ENCODE results near the gene NOTCH3. TPM values are rescaled to one million over a fixed set of nuclear protein-coding genes. Genes with fewer than 3 reads are reported as not detected.

Gene NOTCH3
- total RNA-seq, 1 experiment from 2014 or later = 60.6 TPM

DNA sequence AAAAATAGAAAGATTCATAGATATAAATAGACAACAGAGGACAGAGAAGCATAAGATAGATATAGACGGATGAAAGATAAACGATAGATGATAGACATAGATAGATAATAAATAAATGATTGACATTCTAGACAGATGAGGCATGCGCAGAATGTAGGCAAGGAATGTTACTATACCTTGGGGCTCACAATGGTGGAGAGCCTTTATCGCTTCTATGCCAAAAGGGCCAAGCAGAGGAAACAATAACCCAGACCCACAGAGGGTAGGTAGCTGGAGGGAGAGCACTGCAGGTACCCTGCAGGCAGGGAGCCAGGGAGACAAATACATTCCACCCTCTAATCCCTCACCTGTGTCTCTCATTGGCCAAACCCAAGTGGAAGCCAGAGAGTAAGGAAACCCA is 44.4 kb downstream of the NOTCH3 start:
- intact Hi-C loops (cut with micrococcal nuclease; ENCODE audit: unreplicated experiment) = no loop called here
- H3K4me3 ChIP-seq (ENCODE audit: low read depth, low read length) = no peak overlapping the region

DNA sequence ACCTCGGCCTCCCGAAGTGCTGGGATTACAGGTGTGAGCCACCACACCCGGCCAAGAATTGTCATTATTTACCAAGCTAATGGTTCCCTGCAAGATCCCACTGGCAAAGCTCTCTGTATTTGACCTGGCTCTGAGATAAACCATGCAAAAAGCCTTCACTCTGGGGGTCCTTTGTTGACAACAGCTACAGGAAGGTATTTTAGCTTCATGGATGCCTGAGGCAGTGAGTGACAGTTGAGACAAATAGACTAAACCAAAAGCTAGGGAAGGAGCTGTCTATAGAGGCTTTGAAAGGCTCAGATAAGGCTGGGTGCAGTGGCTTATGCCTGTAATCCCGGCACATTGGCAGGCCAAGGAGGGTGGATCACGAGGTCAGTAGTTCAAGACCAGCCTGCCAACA is 45.5 kb downstream of the NOTCH3 start:
- Histone ChIP-seq H3K9me3 (0 out of 2 replicates have a peak, but pooled peaks cover 7% of the 10 kb centered on the region), H3K36me3 (ENCODE audit: control insufficient read depth, insufficient read depth, low read length) (no peaks in the 10 kb centered on the region), H3K4me1 (no peaks in the 10 kb centered on the region), H3K27me3 (replicated peaks; ENCODE audit: control insufficient read depth, insufficient read depth, low read length) (no peaks in the 10 kb centered on the region), H3K4me3 (ENCODE audit: low read depth, low read length) (no peak overlapping the region)
- TF ChIP-seq, protein P1, sequence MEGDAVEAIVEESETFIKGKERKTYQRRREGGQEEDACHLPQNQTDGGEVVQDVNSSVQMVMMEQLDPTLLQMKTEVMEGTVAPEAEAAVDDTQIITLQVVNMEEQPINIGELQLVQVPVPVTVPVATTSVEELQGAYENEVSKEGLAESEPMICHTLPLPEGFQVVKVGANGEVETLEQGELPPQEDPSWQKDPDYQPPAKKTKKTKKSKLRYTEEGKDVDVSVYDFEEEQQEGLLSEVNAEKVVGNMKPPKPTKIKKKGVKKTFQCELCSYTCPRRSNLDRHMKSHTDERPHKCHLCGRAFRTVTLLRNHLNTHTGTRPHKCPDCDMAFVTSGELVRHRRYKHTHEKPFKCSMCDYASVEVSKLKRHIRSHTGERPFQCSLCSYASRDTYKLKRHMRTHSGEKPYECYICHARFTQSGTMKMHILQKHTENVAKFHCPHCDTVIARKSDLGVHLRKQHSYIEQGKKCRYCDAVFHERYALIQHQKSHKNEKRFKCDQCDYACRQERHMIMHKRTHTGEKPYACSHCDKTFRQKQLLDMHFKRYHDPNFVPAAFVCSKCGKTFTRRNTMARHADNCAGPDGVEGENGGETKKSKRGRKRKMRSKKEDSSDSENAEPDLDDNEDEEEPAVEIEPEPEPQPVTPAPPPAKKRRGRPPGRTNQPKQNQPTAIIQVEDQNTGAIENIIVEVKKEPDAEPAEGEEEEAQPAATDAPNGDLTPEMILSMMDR (IDR thresholded peaks at IDR 0.05; ENCODE audit: insufficient read depth in 1 of 2, low read depth in 1 of 2, low read length in 1 of 2, severe bottlenecking in 1 of 2, unreplicated experiment in 1 of 2) = no peak
- intact Hi-C loops (cut with micrococcal nuclease; ENCODE audit: unreplicated experiment) = no loop called here
- Mint-ChIP-seq H3K4me3 (ENCODE audit: unreplicated experiment) (no peak overlapping the region), H3K4me1 (ENCODE audit: low read depth, unreplicated experiment) (no peaks in the 10 kb centered on the region), H3K27ac (ENCODE audit: unreplicated experiment) (no peak overlapping the region), H3K27me3 (ENCODE audit: insufficient read depth, unreplicated experiment) (no peaks in the 10 kb centered on the region), H3K9me3 (ENCODE audit: unreplicated experiment) (peaks cover 9% of the 10 kb centered on the region), H3K36me3 (ENCODE audit: insufficient read depth, unreplicated experiment) (peaks cover 15% of the 10 kb centered on the region)
- ChIA-PET POLR2A (no interaction called here), CTCF (interaction anchor here (0.6 kb wide), 1 partner anchor 63 kb away, joined by 3 read pairs; no protein-coding TSS in a partner anchor)
- DNase-seq = no peak
- BruUV-seq (replicated peaks) = no TSS peak

More for the DNA sequence above, 44.4 kb downstream of the NOTCH3 start:
- no peak overlapping the region for H3K27ac Mint-ChIP-seq (ENCODE audit: unreplicated experiment)
- POLR2A ChIA-PET = no interaction called here
- no peaks in the 10 kb centered on the region for H3K36me3 ChIP-seq (ENCODE audit: control insufficient read depth, insufficient read depth, low read length)
- TF ChIP-seq, protein P1 (IDR thresholded peaks at IDR 0.05; ENCODE audit: insufficient read depth in 1 of 2, low read depth in 1 of 2, low read length in 1 of 2, severe bottlenecking in 1 of 2, unreplicated experiment in 1 of 2) = no peak
- 0 out of 2 replicates have a peak, but pooled peaks cover 7% of the 10 kb centered on the region for H3K9me3 ChIP-seq
- peaks cover 9% of the 10 kb centered on the region for H3K9me3 Mint-ChIP-seq (ENCODE audit: unreplicated experiment)
- DNase-seq = no peak
- H3K4me1 ChIP-seq = no peaks in the 10 kb centered on the region
- BruUV-seq (replicated peaks) = no TSS peak
- H3K27me3 ChIP-seq (replicated peaks; ENCODE audit: control insufficient read depth, insufficient read depth, low read length) = no peaks in the 10 kb centered on the region
- H3K4me1 Mint-ChIP-seq (ENCODE audit: low read depth, unreplicated experiment) = no peaks in the 10 kb centered on the region
- H3K4me3 Mint-ChIP-seq (ENCODE audit: unreplicated experiment) = no peak overlapping the region
- H3K36me3 Mint-ChIP-seq (ENCODE audit: insufficient read depth, unreplicated experiment) = peaks cover 24% of the 10 kb centered on the region
- CTCF ChIA-PET = no interaction called here
- no peaks in the 10 kb centered on the region for H3K27me3 Mint-ChIP-seq (ENCODE audit: insufficient read depth, unreplicated experiment)

DNA sequence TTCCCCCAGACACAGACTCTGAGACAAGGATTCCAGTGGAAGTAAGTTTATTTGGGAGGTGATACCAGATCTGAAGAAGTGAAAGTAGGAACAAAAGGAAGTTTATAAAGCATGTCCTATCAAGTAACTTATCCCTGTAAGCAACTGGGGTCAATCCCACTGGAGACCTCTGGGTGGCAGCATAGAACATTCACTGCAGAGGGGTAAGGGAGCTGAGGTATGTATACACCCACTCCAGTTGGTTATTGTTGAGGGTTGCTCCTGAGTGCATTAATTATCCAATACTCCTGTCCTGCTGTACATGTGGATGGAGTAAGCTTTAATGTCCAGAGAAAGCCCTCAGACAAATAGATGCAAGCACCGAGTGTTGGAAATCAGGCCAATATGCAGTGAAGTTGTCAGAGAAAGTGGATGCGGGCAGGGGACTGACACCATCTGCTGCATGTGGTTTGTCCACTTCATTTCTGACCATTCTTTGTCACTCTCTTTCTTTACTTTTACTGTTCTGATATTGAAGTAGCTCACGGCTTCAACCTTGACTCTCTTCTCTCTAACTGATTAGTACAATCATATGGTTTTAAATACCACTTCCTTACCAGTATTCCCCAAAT is 46.7 kb downstream of the NOTCH3 start:
- CTCF ChIA-PET = interaction anchor here (0.6 to 1.3 kb wide), 5 partner anchors 54 to 287 kb away, joined by 3 to 9 read pairs (median 3); partner anchors contain the start of gene AKAP8L
- no peaks in the 10 kb centered on the region for H3K4me1 ChIP-seq
- Mint-ChIP-seq H3K27me3 (ENCODE audit: insufficient read depth, unreplicated experiment) (peaks cover 3% of the 10 kb centered on the region), H3K9me3 (ENCODE audit: unreplicated experiment) (peaks cover 9% of the 10 kb centered on the region), H3K27ac (ENCODE audit: unreplicated experiment) (no peak overlapping the region), H3K4me1 (ENCODE audit: low read depth, unreplicated experiment) (no peaks in the 10 kb centered on the region), H3K4me3 (ENCODE audit: unreplicated experiment) (no peak overlapping the region), H3K36me3 (ENCODE audit: insufficient read depth, unreplicated experiment) (peaks cover 6% of the 10 kb centered on the region)
- intact Hi-C loops (cut with micrococcal nuclease; ENCODE audit: unreplicated experiment) = no loop called here
- POLR2A ChIA-PET = no interaction called here
- no peak overlapping the region for H3K4me3 ChIP-seq (ENCODE audit: low read depth, low read length)
- H3K36me3 ChIP-seq (ENCODE audit: control insufficient read depth, insufficient read depth, low read length) = no peaks in the 10 kb centered on the region
- BruUV-seq (replicated peaks) = no TSS peak
- H3K27me3 ChIP-seq (replicated peaks; ENCODE audit: control insufficient read depth, insufficient read depth, low read length) = no peaks in the 10 kb centered on the region
- TF ChIP-seq, protein P1 (IDR thresholded peaks at IDR 0.05; ENCODE audit: insufficient read depth in 1 of 2, low read depth in 1 of 2, low read length in 1 of 2, severe bottlenecking in 1 of 2, unreplicated experiment in 1 of 2) = peak; percentile 56
- 0 out of 2 replicates have a peak, but pooled peaks cover 7% of the 10 kb centered on the region for H3K9me3 ChIP-seq
- DNase-seq = peak; percentile 44 to 58
